OCI-LY7 (cell line): ENCODE measurements around the gene LRP1B.

Experiments
- EZH2phosphoT487 ChIP-seq: fragments of 200-600 bp; sonication (generic); IDR thresholded peaks from 2 replicates; pipeline ENCODE4 v1.6.1; 2018; ENCODE audit warnings: low read depth, borderline replicate concordance, mild to moderate bottlenecking, mixed run types, antibody characterized with exemption, low read length, moderate library complexity, mixed read lengths
- TF ChIP-seq, protein P1 (sequence below): fragments of 200-600 bp; sonication (generic); conservative IDR thresholded peaks from 2 replicates; pipeline ENCODE4 v1.5.1; 2014; ENCODE audit warnings: mild to moderate bottlenecking, antibody characterized with exemption, low read length, moderate library complexity, mixed read lengths

DNA sequence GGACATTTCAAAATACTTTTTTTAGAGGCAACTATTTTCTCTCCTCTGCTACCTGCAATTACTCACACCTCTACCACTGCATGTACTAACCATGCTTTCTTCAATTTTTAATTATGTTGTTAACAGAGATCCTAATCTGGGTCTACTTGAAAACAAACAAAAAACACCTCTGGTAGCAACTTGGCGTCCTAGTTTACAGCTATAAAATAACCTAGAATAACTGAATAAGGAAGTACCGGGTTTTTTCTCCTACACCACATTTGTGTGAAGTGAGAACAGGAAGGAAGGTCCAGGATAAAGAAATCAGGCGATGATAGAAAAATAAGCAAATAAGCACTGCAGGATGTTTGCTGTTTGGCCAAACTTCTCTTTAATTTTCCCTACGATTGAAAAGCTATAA, 633.5 kb downstream of the LRP1B start:
- TF ChIP-seq, protein P1, sequence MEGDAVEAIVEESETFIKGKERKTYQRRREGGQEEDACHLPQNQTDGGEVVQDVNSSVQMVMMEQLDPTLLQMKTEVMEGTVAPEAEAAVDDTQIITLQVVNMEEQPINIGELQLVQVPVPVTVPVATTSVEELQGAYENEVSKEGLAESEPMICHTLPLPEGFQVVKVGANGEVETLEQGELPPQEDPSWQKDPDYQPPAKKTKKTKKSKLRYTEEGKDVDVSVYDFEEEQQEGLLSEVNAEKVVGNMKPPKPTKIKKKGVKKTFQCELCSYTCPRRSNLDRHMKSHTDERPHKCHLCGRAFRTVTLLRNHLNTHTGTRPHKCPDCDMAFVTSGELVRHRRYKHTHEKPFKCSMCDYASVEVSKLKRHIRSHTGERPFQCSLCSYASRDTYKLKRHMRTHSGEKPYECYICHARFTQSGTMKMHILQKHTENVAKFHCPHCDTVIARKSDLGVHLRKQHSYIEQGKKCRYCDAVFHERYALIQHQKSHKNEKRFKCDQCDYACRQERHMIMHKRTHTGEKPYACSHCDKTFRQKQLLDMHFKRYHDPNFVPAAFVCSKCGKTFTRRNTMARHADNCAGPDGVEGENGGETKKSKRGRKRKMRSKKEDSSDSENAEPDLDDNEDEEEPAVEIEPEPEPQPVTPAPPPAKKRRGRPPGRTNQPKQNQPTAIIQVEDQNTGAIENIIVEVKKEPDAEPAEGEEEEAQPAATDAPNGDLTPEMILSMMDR = no peak
- no peak for TF ChIP-seq EZH2phosphoT487
